ENCODE results near the gene KCNS1. TPM values are rescaled to one million over a fixed set of nuclear protein-coding genes. Genes with fewer than 3 reads are reported as not detected.
A peak's percentile ranks its signal among the peaks of the same experiment; 100 is the strongest.
"Not testable (repeated sequence)": the region's sequence is repeated elsewhere in the genome, so short reads cannot be mapped to it uniquely, and the experiment has no call there.

The KCNS1 gene, protein sequence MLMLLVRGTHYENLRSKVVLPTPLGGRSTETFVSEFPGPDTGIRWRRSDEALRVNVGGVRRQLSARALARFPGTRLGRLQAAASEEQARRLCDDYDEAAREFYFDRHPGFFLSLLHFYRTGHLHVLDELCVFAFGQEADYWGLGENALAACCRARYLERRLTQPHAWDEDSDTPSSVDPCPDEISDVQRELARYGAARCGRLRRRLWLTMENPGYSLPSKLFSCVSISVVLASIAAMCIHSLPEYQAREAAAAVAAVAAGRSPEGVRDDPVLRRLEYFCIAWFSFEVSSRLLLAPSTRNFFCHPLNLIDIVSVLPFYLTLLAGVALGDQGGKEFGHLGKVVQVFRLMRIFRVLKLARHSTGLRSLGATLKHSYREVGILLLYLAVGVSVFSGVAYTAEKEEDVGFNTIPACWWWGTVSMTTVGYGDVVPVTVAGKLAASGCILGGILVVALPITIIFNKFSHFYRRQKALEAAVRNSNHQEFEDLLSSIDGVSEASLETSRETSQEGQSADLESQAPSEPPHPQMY
- total RNA-seq = not detected

DNA sequence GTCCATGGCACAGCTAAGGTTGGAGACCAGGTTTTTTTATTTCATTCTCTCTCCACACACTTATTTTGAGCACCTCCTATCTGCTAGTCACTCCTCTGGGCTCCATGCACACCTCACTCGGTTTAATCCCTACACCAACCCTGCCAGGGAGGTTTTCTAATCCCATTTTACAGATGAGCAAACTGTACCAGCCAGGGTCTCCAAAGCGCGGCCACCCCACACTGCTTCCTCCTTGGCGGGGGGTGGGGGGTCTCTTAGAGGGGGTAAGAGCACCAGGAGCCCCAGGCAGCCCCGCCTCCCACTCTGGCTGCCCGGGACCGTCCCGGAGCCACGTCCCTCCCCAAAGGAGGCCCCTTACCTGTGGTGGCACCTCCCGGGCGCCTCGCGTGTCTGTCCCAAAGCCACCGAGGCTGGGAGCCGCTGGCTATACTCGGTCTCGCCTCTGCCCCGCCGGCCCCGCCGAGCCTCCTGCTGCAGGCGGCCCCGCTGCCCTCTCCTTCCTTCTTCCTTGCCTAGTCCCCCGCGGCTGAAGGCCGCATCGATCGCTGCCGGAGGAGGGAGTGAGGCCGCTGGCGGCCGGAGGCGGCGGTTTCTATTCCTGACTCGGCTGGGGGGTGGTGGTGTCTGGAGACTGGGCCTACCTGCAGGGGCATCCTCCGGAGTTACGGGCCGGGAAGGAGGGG, at the start of gene KCNS1:
Gene KCNS1 (minus strand): TSS at position 565 of the 683 bp plus-strand sequence. CDS start 1,891 bp downstream, outside the sequence.
- DNase-seq (ENCODE audit: low spot score) (no peak), ATAC-seq (peak; percentile 56)

DNA sequence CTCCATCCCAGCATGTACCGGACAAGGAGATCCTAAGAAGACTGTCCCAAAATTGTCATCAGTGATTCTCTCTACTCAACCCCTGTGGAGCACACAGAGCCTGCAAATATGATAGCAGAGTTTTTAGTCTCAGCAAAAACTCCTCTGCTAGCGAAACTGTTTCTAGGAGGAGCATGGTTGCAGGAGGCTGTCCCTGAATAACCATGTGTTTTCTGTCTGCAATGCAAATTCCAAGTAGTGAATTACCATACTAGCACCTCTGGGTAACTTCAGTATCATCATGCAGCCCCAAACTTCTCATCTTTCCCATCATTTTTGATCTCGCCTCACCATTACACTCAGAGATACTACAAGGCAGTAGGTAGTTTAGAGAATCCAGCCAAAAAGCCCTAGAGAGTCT, 48.1 kb upstream of the KCNS1 start:
- DNase-seq (ENCODE audit: low spot score) (no peak), ATAC-seq (no peak)

DNA sequence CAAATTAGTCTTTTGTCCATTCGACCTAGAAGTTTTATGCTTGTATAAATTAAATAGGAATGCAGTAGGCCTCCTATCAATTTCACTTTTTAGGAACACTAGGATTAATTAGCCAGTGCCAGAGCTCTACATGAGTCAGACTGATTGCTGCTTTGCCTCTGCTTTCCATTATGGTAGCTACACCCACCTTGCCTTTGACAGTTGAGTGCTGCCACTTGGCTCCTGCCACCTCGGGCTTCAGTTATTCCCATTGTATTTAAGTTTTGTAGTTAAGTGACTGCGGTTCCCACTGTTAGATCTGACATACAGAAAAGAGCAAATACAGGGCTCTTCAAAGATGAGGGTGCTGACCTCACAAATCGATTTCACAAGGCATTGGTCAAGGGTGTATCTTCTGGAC, 39.9 kb upstream of the KCNS1 start:
- no peak for ATAC-seq
- DNase-seq (ENCODE audit: low spot score) = no peak

DNA sequence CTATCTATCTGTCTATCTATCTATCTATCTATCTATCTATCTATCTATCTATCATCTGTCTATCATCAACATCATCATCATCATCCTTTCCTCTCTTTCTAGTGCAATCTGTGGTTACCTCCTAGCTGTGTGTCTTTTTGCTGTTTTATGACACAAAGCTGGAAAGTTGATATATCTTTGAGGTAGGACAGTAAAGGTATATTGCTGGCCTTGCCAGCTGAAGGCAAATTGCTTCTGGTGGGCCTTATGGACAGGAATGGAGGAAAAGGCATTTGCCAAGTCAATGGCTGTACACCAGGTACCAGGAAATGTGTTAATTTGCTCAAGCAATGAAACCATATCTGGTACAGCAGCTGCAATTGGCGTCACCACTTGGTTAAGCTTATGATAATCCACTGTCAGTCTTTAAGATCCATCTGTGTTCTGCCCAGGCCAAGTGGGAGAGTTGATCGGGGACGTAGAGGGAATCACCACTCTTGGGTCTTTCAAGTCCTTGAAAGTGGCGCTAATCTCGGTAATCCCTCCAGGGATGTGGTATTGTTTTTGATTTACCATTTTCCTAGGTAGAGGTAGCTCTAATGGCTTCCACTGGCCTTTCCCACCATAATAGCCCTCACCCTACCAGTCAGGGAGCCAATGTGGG, 38.9 kb upstream of the KCNS1 start:
- not testable (repeated sequence) for DNase-seq (ENCODE audit: low spot score); ATAC-seq

DNA sequence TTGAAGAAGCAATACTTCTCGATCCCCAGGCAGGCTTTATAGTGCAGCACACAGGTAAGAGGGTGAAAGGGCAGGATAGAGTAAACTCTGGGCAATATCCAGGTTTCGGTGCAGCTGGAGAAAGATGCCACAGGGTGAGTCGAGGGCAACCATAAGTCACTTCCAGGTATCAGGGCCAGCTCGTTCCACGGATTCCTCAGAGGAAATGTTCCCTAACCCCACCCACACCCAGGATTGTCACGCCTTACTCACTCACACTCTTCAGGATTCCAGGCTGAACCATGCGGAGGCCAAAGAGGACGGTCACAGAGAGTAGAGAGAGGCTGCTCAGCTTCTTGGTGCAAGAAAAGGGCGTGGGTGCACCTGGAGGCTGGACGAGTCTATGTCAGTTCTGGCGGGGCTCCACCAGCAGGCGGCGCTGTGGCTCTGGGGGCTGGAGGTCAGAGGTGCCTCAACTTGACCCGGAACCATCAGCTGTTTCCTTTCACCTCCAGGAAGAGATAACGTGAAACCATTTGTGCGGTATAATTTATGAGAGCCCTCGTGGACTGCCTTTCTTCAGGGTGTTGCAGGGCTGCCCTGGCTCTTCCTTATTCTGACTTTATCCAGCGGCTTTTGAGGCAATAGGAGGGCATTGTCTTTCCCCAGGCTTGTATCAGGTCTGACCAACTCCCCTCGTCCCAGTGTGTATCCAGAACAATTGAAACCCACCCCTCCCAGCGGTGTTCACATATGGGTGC, 37.8 kb upstream of the KCNS1 start:
- no peak for DNase-seq (ENCODE audit: low spot score)
- peak; percentile 84 for ATAC-seq

DNA sequence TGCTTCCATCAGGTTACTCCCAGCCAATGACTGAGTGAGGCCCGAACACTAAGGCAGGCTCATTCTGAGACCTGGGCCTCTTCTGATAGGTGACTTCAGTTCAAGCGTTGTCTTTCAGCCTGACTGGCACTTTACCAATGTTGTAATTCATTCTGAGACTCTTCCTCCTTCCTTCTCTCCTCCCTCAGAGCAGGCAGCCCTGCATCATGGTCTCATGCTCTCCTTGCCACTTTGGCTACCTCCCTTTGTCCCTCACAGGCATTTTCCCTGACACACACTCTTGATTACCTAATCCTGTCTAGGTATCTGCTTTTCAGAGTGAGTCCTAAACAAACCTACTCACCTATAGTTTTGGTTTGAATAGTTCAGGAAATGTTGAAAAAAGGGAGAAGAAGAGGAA, 36.0 kb upstream of the KCNS1 start:
- no peak for DNase-seq (ENCODE audit: low spot score)
- ATAC-seq = no peak

DNA sequence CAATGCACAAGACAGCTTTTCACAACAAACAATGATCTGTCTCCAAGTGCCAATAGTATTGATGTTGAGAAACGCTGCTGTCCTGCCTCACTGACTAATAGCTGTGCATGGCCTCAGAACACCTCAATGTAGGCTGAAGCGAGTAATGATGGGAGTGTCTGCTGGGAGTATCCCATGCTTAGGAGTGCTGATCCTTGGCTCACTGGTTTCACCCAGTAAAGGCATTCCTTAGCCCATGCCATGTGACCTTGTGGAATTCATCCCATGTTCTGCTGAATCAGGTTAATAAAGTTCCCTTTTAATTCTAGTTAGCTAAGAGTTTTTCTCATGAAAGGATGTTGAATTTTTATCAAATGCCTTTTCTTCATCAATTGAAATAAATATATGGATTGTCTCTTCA, 27.2 kb upstream of the KCNS1 start:
- no peak for ATAC-seq
- DNase-seq (ENCODE audit: low spot score) = no peak

DNA sequence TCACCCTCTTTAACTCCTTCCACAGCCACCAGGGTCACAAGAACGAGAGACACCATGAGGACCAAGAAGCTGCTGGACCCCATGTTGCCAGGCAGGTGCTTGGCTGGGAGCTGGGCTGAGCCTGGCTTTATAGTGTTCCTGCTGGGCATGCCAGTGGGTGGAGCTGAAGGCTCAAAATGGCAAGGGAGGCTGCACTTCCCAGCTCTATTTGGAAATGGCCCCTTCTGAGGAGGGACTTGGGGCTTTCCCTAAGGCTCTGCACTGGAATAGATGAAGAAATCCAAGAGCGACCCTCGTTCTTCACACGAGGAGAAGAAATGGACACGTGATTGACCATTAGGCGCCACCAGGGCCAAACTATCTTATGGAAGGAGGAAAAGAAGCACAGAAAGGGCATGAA, 23.4 kb upstream of the KCNS1 start, which contains the start of gene WFDC12:
Gene WFDC12 (minus strand): TSS at position 101 of the 400 bp plus-strand sequence. CDS start 18 bp downstream, at position 83.
- no peak for DNase-seq (ENCODE audit: low spot score)
- no peak for ATAC-seq

DNA sequence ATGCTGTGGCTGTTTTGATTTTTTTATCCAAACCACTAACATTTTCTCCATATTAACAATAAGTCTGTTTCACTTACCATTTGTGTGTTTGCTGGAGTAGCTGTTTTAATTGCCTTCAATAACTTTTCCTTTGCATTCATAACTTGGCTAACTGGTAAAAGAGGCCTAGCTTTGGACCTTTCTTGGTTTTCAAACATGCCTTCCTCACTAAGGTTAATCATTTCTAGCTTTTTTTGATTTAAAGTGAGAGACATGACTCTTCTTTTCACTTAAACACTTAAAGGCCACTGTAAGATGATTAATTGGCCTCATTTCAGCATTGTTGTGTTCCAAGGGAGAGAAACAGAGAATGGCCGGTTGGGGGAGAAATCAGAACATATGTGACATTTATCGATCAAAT, 20.5 kb upstream of the KCNS1 start:
- no peak for DNase-seq (ENCODE audit: low spot score)
- ATAC-seq = no peak

DNA sequence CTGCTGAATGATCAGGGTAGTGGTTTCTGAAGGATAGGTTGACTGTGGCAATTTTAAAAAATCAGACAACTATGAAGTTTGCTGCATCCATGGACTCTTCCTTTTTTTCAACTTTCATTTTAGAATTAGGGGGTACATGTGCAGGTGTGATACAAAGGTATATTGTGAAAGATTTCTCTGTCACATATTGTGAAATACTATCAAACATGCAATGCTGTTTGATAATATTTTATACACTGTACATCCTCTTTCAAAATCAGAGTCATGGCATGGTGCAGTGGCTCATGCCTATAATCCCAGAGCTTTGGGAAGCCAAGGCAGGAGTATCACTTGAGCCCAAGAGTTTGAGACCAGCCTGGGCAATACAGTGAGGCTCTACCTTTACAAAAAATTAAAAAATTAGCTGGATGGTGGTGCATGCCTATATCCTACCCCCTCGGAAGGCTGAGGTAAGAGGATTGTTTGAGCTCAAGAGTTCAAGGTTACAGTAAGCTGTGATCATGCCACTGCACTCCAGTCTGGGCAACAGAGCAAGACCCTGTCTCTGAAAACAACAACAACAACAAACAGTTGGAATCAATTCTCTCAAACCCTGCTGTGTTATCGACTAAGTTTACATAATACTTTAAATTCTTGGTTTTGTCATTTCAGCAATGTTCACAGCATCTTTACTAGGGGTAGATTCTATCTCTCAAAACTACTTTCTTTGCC, 18.8 kb upstream of the KCNS1 start:
- no peak for ATAC-seq
- no peak for DNase-seq (ENCODE audit: low spot score)

DNA sequence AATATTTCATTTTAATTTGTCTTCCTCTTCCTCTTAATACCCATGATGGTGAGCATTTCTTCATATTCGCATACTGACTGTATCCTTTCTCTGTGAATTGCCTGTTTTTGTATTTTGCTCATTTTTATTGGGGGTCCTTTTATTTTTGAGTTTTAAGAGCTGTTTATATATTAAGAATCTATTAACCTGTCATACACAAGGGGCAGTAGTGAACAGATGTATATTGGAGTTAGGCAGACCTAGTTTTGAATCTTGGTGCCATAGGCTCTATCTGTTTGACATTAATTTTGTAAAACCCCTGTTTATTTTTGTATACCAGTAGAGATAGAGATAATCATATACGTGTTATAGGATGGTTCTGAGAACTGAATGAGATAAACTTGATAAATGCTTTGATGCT, 17.1 kb upstream of the KCNS1 start:
- DNase-seq (ENCODE audit: low spot score) (no peak), ATAC-seq (no peak)

DNA sequence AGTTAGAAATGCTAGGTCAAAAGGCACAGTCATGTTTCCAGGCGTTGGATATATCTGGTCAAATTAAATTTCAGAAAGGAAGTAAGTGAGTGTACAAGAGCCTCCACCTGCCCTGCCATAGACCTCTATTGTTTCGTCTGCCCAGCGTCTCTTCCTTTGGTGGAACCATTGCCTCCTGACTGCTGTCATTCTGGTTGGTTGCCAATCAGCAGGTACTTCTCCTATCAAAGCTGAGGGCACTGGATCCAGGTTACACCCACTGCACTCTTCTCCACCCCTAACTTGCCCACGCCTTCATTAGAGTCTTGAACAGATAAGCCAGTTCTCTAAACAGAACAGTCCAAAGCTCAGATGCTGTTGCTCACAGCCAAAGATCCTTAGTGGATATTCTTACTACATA, 16.7 kb upstream of the KCNS1 start:
- DNase-seq (ENCODE audit: low spot score) = no peak
- ATAC-seq = no peak

DNA sequence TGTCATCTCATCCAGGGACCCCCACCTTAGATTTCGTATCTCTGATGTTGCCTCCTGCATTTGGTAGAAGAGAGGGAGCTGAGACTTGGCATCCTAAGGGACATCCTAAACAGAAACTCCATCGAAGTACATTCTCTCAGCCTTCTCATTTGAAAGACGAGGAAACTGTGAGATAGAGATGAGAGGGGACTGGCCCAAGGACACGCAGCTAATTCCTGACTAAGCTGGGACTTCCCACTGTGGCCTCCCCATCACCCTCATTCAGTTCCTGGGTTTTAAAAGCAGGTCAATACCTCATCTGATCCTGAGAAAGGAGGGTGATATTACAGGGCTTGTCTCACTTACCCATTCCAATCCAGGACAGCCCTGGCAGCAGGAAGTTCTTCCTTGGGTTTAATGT, 14.9 kb upstream of the KCNS1 start:
- ATAC-seq = no peak
- DNase-seq (ENCODE audit: low spot score) = no peak

DNA sequence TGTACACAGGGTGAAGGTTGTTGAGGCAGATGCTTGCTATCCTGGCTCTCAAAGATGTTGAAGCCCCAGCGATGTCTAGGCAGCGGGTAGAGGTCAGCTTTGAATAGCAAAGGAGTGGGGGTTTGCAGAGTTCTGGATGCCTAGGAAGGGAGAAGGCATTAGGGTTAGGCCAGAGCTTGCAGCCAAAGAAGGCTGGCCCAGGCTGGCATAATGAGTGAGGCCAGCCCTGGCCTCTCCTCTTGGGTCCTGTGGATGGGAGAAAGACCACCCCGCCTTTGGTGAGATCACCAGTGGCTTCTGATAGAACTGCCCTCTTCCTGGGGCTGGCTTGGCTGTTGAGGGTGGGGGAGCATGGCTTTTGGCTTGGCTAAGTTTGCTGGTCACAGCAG, 14.5 kb upstream of the KCNS1 start:
- ATAC-seq (no peak), DNase-seq (ENCODE audit: low spot score) (no peak)

DNA sequence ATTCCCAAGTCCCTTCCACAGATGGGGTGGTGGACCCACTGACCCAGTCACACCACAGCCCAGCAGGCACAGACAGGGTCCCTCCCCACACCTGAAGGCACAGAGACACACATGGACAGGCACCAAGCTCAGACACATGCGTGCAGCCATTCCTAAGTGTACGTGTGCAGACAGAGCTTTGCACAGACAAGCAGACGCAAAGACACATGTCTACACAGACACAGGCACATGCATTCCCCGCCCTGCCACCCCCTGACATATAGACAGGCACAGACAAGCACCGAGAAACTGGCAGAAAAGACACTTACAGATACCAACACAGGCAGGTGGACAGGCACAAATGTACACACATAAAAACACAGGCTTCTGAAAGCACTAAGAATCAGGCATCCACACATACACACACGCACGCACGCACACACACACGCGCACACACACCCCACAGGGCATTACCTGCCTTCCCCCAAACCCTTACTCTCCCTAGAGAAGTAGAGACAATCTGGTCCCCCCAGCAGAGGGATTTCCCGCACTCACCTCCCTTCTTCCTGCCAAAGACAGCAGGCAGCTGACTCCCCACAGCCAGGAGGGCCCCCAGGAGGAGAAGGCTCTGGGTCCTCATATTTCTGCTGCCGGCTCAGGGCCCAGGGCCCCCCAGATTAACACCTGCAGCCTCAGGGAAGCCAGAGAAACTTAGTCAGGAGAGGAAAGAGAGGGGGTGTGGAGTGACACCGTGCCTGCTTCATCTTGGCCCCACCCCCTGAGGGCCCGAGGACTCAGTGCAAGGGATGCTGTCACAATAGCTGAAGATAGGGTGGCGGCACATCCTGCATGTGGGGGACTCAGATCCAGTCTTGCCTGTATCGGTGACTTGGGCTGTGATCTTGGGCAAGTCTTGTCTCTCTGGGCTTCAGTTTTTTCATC, 13.8 kb upstream of the KCNS1 start, which contains the start of gene WFDC5:
Gene WFDC5 (minus strand): TSS at position 710 of the 921 bp plus-strand sequence. CDS start 91 bp downstream, at position 619.
- ATAC-seq = no peak
- DNase-seq (ENCODE audit: low spot score) = no peak

DNA sequence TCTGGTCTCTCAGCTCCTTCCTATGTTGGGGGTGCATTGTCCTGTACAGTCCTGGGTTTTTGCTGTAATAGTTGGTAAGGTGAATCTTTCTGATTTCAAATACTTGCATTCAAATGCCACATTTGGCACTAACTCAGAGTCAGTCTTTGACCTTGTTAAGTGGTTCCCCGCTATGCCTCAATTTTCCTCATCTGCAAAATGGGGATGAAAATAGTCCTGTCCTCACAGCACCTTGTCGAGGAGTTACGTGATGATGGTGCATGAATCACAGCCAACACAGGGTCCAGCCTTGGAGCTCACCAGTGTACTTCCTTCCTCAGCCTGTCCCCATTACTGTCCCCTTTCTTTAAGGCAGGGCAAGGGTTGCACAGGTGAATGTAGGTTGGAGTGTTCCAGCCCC, 12.9 kb upstream of the KCNS1 start:
- DNase-seq (ENCODE audit: low spot score) (no peak), ATAC-seq (no peak)

DNA sequence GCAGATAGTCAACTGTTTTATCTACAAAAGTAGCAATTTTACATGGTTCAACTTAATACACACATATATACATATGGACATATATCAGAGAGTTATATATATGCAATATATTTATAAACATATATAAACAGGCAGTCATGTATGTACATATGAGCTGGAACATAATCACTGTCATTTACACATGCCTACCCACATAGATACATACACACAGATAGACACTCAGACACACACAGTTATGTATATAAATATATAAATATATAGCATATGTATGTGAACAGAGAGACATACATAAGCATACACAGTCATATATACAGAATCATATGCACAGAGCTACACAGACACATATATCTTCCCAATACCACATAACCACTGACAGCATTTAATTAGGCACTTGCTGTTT, 11.8 kb upstream of the KCNS1 start:
- no peak for DNase-seq (ENCODE audit: low spot score)
- no peak for ATAC-seq

DNA sequence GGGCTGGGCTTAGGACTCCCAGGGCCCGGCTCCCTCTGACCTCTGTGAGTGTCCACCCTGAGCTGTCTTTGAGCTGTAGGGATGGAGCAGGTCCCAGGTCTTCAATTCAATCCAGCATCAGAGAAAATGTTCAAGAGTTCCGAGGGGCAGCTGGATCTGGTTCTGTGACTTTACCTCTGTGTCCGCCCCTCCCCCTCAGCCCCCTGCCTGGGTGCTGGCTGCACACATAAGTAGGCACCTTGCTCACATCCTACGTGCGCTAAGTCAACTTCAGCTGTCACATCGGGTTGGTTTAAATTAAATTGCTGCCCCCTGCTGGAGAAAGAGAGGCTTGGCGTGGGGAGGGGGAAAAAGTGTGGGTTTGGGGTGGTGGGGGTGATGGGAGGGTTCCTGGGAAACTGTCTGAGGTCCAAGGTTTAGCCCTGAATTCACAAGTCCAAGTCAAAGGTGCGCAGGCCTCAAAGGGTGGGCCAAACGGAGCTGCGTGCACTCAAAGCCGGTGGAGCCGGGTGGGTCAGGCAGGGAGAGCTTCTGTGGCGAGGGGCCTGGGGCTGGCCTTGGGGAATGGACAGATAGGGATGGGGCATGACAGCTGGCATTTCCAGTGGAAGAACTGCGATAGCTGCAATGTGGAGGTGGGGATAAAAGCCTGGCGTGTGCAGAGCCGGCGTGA, 11.0 kb upstream of the KCNS1 start:
- no peak for DNase-seq (ENCODE audit: low spot score)
- ATAC-seq = peak; percentile 66
